GM12874 (cell line): ENCODE measurements around the gene NTRK2.

Experiments
- CTCF ChIP-seq: IDR thresholded peaks from 2 replicates; pipeline ENCODE4 v1.5.1; 2011; ENCODE audit warnings: low read depth, mild to moderate bottlenecking, control low read depth, low read length, moderate library complexity; ENCODE audit not compliant: insufficient read depth

The NTRK2 gene

GRCh38 chr9:84975926-84976325 is 306.4 kb downstream of the NTRK2 start:
- TF ChIP-seq CTCF: no peak

- no peak for TF ChIP-seq CTCF
Measured at GRCh38 chr9:84978661-84979060, 309.1 kb downstream of the NTRK2 start.

- no peak for TF ChIP-seq CTCF
Measured at GRCh38 chr9:84983749-84984148, 314.2 kb downstream of the NTRK2 start.

- TF ChIP-seq CTCF: no peak
Measured at GRCh38 chr9:84988621-84989020, 319.1 kb downstream of the NTRK2 start.

GRCh38 chr9:84990416-84990815 is 320.9 kb downstream of the NTRK2 start:
- TF ChIP-seq CTCF: no peak

GRCh38 chr9:84990850-84991513 is 321.5 kb downstream of the NTRK2 start:
- no peak for TF ChIP-seq CTCF

- no peak for TF ChIP-seq CTCF
Measured at GRCh38 chr9:84991514-84991870, 322.0 kb downstream of the NTRK2 start.
